ENCODE results near the gene LRIG3.

The LRIG3 gene

GRCh38 chr12:58883576-58884334 is 36.5 kb downstream of the LRIG3 start:
- no peak for DNase-seq
- Histone ChIP-seq H3K36me3 (no peaks in the 10 kb centered on the region), H3K4me3 (ENCODE audit: low read depth, low read length) (no peak overlapping the region), H3K4me1 (no peaks in the 10 kb centered on the region), H3K27me3 (no peaks in the 10 kb centered on the region), H3K9me3 (no peaks in the 10 kb centered on the region)
- TF ChIP-seq CTCF (IDR thresholded peaks at IDR 0.05; ENCODE audit: low read depth, low read length), result no peak

DNA sequence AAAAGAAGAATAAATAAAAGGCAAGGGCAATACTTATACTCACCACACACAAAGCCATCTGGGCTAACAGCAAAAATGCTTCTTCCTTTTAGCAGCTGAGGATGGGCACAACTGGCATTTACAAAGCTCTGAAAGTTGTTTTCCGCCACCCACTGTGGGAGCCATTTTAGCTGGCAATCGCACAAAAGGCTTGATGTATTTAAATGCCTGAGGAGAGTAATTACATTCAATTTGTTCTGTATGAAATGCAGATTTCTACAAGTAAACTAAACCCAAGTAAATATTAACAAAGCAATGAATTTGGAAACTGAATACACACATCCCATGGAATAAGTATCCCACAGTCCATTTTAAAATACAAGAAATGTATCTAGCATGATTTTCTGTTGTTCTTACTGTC is 37.5 kb downstream of the LRIG3 start:
- DNase-seq, result no peak
- TF ChIP-seq CTCF (IDR thresholded peaks at IDR 0.05; ENCODE audit: low read depth, low read length), result no peak
- no peaks in the 10 kb centered on the region for H3K27me3 ChIP-seq
- no peaks in the 10 kb centered on the region for H3K36me3 ChIP-seq
- no peaks in the 10 kb centered on the region for H3K9me3 ChIP-seq
- no peak overlapping the region for H3K4me3 ChIP-seq (ENCODE audit: low read depth, low read length)
- H3K4me1 ChIP-seq, result no peaks in the 10 kb centered on the region

DNA sequence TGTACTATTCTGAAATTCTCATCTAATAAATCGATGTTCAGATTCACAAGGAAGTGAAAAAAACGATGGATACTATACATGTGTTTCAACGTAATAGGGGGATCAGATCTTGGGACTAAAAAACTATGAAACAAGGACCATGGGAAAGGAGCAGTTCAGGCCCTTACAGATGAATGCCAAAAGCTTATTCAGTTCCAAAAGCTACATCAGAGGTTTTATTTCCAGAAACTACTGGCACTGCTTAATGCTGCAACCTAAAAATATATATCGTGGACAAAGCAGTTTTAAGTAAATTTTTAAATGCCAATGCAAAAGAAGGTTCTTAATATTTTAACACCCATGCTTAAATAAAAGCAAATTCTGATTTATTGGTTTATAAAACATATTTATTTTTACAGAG is 38.5 kb downstream of the LRIG3 start:
- DNase-seq, result no peak
- Histone ChIP-seq H3K27me3 (no peaks in the 10 kb centered on the region), H3K36me3 (no peaks in the 10 kb centered on the region), H3K4me3 (ENCODE audit: low read depth, low read length) (no peak overlapping the region), H3K4me1 (no peaks in the 10 kb centered on the region), H3K9me3 (no peaks in the 10 kb centered on the region)
- TF ChIP-seq CTCF (IDR thresholded peaks at IDR 0.05; ENCODE audit: low read depth, low read length), result no peak

- Histone ChIP-seq H3K4me1 (no peaks in the 10 kb centered on the region), H3K9me3 (no peaks in the 10 kb centered on the region), H3K27me3 (no peaks in the 10 kb centered on the region), H3K36me3 (no peaks in the 10 kb centered on the region), H3K4me3 (ENCODE audit: low read depth, low read length) (no peak overlapping the region)
- no peak for TF ChIP-seq CTCF (IDR thresholded peaks at IDR 0.05; ENCODE audit: low read depth, low read length)
- no peak for DNase-seq
Observed at GRCh38 chr12:58880639-58881038, 39.7 kb downstream of the LRIG3 start.

DNA sequence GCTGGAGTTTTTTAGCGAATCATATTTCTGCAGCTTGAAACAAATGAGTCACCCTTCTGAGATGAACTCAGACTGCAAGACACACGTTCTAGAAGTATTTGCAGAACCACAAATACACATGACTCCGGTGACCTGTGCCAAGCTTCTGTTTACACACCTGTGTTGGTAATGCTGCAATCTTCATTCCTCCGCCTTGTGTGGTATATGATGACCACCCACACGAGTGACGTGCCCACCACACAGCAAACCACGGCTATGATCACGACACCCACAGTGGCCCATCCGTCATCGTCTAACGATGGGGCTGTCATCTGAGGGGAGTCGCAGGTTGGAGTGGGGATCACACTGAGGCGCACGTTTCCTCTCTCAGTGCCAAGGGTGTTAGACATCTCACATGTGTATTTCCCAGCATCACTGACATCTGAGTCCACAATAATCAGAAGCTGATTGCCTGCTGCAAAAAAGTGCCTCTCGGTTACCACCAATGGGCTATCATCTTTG is 43.0 kb downstream of the LRIG3 start:
- Histone ChIP-seq H3K9me3 (no peaks in the 10 kb centered on the region), H3K27me3 (no peaks in the 10 kb centered on the region), H3K4me1 (no peaks in the 10 kb centered on the region), H3K4me3 (ENCODE audit: low read depth, low read length) (no peak overlapping the region), H3K36me3 (no peaks in the 10 kb centered on the region)
- TF ChIP-seq CTCF (IDR thresholded peaks at IDR 0.05; ENCODE audit: low read depth, low read length), result no peak
- DNase-seq, result no peak

DNA sequence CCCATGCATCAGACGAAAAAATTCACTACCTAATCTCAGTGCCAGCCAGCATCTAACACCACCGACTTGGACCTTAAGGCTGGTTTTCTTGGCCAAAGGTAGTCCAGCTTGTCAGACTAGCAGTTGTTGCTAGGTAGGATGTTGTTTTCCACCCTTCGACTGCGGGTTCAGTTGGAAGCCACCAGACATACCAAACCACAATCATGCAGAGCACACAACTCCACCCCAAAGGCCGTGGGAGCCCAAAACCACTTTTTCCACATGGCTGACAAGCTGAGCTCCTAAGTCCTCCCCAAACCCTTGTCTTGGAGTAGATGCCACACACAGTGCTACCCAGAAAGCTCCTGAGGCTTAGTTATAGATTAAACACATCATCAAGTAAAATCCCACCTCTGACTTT is 46.8 kb downstream of the LRIG3 start:
- no peak overlapping the region for H3K4me3 ChIP-seq (ENCODE audit: low read depth, low read length)
- no peaks in the 10 kb centered on the region for H3K27me3 ChIP-seq
- no peak for TF ChIP-seq CTCF (IDR thresholded peaks at IDR 0.05; ENCODE audit: low read depth, low read length)
- no peaks in the 10 kb centered on the region for H3K36me3 ChIP-seq
- H3K4me1 ChIP-seq, result no peaks in the 10 kb centered on the region
- DNase-seq, result no peak
- H3K9me3 ChIP-seq, result no peaks in the 10 kb centered on the region
